ENCODE data around the gene APOL2.

- TF ChIP-seq CTCF (IDR thresholded peaks at IDR 0.05) (no peak), POLR2A (IDR thresholded peaks at IDR 0.05) (no peak), POLR2AphosphoS5 (IDR thresholded peaks at IDR 0.05; ENCODE audit: insufficient read depth in 1 of 2, low read depth in 1 of 2) (no peak)
Measured at GRCh38 chr22:36204001-36204631, 35.2 kb downstream of the APOL2 start.
